ENCODE measurements around the gene MAP4K3.
"Not testable (repeated sequence)": the region's sequence is repeated elsewhere in the genome, so short reads cannot be mapped to it uniquely, and the experiment has no call there.

The MAP4K3 gene

DNA sequence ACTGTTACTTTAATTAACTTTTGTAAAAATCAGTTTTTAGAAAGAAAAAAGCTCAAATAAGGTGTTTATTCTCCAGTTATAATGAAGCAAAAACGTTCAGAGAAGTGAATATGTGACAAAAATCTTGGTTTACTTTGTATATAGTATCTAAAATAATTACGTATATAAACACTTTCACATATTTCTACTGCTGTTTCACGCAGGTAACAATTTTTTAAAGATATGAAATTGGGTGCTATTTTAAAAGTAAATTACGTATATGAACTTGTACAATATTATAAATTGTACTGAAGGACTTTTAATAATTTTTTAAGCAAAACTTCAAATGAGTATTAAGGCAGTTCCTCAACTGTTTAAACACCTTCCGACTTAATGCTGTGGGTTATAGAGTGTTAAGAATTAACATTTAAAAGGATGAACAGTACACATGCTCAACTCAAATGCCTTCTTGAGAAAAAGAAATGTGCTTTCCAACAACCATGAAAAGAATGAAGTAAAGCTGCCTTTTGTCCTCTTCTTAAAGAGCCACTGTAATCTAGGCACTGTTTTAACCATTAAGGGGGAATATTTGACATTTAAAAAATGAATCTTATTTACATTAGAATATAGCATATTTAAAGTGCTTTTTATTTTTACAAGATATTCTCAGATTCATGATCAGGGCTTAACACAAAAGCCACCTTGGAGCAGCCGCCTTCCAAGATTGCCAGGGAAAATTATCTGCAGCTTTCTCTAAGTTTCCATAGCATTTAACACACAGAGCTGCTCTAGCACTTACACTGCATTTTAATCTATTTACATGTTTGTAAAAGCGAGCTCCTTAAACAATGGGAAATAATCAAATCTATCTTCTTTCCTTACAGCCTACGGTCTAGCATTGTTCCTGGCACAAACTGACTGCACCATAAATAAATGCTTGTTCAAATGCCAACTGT, 136.8 kb downstream of the MAP4K3 start:
- no peak for DNase-seq

DNA sequence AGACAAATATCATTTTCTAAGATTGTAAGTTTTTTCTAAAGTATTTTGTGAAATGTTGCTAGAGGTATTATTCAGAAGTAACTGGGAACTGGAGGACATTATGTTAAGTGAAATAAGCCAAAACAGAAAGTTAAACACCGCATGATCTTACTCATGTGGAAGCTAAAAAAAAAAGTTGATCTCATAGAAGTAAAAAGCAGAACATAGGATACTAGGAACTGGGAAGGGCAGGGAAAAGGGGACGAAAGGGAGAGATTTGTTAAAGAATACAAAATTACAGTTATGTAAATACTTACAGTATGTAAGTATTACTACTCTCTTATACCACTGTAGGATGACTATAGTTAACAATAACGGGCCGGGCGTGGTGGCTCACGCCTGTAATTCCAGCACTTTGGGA, 146.7 kb downstream of the MAP4K3 start:
- no peak for DNase-seq

DNA sequence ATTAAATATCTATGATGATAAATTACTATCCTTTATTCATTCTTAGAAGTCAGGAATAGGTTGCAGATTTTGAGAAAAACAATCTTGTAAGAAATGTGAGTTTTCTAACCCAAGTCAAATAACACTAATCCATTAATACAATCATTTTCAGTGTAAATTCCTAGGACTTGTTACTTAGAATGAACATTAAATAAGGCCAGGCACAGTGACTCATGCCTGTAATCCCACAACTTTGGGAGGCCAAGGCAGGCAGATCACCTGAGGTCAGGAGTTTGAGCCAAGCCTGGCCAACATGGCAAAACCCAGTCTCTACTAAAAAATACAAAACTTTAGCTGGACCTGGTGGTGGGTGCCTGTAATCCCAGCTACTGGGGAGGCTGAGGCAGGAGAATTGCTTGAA, 147.5 kb downstream of the MAP4K3 start:
- no peak for DNase-seq

DNA sequence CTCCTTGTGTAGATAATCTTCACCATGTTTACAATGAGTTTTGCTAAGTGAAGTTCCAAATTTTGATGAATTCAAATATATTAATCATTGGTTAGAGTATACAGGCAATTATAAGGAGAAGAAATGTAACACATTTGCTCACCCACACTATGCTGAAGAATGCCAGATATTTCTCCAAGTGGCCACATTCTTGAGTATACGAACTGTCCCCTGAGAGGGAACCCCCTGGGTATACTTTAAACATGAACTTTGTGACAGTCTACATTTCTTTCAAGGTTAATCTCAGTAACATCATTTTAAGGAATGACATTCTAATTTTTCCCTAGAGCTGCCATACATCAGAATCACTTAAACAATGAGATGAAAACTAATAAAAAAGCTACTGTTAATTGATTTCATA, 153.5 kb downstream of the MAP4K3 start:
- no peak for DNase-seq

DNA sequence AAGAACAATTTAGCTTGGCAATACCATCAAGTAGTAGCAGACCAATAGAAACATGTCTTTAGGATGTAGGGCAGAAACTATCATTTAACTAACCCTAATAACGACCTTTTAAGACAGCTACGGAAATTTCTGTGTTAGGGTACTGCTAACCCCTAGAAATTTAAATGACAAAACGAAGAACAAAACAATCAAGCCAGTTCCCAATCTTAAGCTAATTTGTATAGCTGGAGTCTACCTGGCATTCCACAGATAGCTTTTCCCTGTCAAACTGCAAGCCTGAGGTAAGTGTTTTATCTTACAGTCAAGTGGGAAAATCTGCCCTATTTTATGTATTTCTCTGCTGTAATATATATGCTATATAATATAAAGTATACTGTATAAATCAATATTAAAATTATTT, 155.7 kb downstream of the MAP4K3 start:
- DNase-seq = no peak

DNA sequence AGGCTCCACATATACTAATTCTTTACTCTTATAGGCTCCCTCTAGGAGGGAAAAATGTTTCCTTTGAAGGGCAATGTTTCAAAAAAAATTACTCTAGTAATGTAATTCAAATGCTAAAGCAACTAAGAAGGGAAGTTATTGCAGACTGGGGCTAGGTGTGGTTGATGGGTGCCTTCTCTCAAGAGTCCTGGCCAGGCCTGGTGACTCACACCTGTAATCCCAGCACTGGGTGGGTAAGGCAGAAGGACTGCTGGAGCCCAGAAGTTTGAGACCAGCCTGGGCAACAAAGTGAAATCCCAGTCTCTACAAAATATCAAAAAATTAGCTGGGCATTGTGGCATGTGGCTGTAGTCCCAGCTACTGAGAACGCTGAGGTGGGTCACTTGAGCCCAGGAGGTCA, 162.1 kb downstream of the MAP4K3 start:
- DNase-seq = no peak

DNA sequence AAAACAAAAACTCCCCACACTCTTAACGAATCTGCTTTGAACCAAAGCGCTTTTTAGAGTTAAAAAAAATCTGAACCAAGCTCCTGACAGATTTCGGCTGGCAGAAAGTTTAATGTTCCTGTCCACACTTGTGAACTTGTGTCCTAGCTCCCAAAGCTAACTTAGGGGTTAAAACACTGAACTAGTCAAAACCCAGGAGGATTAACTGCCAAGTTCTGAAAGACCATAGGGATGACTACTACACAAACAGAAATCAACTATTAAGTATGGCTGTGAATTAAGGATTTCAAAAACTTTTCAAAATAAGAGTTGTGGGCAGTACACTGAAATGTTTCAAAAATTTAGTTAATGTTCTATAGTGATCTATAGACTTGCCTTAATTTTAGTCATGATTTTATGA, 167.1 kb downstream of the MAP4K3 start:
- DNase-seq = no peak

DNA sequence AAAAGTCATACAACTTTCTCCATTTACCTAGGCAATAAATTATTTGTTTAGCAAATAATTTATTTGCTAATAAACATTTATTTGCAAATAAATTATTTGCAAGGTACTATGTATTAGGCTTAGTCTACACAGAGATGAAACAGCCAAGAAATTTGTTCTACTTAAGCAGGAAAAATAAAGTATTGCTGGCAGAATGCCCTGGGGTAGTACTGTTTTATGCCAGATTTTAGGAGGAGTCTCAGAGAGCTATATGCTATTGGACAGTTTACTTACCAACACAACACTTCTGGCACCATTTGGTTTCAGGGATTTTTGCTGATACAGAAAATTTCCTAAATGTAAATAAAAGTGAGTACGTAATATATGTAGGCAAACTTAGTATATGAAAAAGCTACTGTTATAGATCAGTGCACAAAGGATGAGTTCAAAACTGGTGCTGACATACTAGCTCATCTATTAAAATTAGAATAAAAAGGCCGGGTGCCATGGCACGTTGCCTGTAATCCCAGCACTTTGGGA, 170.1 kb downstream of the MAP4K3 start:
- peak in 1 of 2 experiments; percentile 29 for DNase-seq

DNA sequence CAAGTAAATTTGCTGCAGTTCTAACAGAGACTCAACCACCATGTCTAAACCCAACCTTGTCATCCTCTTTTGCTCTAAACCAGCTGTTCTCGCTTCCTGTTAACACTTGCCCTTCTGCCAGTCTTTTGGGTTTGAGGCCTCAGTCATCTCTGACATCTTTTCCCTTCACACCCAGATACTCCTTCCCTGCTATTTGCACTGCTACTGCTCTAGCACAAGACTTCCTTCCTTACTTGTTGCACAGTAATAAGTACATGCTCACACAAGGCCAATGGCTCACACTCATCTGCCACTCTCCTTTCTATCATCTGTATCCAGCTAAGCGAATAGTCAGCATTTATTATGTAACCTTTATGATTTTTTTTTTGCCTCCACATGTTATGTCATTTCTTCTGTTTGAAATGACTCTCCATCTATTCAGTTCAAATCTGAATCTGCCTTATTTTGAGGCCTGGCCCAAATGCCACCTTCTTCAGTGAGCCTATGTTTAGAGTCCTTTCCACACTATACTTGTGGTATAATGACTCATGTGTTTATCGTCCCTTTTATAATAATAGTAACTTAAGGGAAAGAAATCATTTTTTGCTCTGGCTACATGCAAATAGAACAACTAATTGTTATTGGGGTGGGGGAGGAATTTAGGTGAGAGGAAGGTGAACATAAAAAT, 170.8 kb downstream of the MAP4K3 start:
- no peak for DNase-seq

DNA sequence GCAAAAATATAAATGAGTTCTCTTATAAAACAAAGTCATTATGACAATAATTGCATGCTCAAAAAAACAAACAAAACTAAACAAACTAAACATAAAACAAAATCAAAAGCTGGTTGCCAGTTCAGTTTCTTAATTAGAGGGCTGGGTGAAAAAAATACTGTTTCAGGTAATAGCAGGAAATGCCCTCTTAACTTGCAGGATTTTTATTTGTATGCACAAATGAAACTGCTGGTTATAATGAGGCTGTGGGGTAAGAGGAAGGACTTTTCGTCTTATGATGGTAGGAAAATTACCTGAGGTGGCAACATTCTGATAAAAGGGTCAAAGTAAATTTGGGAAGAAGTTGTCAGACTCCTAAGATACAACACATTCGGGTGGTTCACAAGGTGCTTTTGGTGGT, 171.8 kb downstream of the MAP4K3 start:
- no peak for DNase-seq

DNA sequence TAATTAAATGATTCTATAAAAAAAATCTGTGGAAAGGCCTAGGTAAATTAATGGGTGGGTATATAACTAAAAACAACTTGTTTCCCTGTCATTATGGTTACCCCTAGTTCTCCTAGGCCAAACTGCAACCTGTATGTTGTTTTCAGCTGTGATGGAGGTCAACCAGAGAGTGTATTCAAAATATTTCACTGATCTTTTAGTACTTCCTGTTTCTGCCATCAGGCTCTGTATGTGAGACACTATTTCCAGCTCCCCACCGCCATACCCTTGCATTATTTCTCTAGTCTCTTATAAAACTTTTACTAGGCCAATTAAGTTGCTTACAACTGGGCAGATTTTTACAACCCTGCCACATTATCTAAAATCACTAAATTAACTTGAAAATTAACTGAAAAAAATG, 172.4 kb downstream of the MAP4K3 start:
- no peak for DNase-seq

DNA sequence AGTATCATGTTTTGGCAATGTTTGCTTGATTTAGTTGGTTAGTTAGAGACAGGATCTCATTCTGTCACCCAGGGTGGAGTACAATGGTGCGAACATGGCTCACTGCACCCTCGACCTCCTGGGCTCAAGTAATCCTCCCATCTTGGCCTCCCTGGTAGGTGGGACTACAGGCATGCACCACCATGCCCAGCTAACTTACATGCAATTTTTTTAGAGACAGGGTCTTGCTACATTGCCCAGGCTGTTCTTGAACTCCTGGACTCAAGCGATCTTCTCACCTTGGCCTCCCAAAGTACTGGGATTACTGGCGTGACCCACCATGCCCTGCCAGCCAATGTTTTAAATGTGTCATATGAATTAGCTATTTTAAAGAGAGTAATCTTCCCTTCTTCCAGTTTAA, 177.0 kb downstream of the MAP4K3 start:
- no peak for DNase-seq

DNA sequence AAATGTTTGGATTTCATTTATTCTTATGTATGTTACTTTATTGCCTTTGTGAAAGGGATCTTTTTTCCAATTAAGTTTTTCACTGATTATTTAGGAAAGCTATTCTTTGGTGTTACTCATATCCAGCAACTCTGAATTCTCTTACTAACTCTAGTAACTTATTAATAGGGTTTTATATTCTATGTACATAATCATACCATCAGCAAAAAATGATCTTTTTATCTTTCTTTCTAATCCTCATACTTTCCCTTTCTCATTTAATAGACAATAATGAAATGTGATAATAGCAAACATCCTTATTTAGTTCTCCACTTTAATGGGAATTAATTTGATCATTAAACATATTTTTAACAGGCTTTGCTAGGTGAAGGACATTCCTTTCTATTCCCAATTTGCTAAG, 181.0 kb downstream of the MAP4K3 start:
- no peak for DNase-seq

DNA sequence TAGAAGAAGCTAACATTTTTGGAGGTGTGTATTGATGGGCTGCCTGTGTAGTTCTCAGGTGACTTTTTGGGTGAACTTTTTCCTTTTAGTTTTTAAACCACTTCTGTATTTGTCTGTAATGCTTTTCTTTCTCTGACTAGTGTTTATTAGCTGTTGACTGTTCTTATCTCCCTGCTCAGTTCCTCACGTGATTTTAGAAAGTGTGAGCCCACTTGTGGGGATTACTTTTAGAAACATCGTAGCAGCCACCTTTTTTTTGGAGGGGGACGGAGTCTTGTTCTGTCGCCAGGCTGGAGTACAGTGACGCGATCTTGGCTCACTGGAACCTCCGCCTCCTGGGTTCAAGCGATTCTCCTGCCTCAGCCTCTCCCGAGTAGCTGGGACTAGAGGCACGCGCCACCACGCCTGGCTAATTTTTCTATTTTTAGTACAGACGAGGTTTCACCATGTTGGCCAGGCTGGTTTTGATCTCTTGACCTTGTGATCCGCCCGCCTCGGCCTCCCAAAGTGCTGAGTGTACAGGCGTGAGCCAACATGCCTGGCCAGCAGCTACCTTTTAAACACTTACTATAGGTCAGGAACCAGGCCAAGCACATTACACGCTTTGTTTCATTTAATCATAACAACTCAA, 184.1 kb downstream of the MAP4K3 start:
- no peak for DNase-seq

DNA sequence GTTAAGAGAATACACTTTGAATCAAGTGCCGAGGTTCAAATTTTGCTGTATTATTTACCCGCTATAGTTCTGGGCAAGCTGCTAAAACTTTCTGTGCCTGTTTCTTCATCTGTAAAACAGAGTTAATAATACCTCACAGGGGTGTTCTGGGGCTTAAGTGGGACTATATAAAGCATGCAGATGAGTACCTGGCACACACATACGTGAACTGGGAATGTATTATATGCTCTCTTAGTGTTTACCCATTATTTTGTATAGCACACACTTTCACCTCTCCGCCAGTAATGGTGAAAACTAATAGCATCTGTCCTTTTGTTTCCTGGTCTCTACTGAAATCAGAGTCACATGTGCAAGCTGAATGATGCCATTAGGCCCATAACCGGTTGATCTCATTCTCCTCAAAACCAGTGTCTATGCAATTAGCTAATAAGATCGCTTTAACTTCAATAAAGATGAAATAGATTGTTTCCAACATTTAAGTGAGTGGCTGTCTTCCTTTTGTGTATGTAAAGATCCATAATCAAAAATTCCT, 189.5 kb downstream of the MAP4K3 start:
- DNase-seq = no peak

DNA sequence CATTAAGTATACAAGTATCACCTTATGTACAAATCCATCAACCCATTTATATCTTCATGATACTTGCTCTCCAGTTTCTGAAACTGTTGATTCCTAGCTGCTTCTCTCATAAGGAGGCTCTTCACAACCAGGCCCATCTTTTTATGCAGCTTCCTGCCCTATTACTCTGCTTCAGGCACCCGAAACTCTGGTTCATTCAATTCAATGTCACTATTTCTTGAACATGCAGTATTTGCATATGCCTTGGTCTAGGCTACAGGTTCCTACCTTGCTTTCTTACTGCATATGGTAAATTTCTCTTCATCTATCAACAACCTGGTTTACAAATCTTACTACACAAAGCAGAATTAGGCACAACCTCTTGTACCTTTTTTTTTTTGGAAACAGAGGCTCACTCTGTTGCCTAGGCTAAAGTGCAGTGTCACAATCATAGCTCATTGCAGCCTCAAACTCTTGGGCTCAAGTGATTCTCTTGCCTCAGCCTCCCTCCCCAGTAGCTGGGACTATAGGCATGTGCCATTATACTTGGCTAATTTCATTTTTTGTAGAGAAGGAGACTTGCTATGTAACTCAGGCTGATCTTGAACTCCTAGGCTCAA, 190.6 kb downstream of the MAP4K3 start:
- no peak for DNase-seq

DNA sequence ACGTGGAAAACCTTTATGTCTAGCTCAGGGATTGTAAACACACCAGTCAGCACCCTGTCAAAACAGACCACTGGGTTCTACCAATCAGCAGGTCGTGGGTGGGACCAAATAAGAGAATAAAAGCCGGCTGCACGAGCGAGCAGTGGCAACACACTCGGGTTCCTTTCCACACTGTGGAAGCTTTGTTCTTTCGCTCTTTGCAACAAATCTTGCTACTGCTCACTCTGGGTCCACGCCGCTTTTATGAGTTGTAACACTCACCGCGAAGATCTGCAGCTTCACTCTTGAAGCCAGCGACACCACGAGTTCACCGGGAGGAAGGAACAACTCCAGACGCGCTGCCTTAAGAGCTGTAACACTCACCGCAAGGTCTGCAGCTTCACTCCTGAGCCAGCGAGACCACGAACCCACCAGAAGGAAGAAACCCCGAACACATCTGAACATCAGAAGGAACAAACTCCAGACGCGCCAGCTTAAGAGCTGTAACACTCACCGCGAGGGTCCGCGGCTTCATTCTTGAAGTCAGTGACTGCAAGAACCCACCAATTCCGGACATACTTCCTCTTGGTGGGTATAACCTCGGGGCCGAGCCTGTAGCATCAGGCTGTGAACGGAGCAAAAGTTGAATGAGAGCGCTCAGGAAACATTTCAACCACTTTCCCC, 192.0 kb downstream of the MAP4K3 start:
- not testable (repeated sequence) for DNase-seq

DNA sequence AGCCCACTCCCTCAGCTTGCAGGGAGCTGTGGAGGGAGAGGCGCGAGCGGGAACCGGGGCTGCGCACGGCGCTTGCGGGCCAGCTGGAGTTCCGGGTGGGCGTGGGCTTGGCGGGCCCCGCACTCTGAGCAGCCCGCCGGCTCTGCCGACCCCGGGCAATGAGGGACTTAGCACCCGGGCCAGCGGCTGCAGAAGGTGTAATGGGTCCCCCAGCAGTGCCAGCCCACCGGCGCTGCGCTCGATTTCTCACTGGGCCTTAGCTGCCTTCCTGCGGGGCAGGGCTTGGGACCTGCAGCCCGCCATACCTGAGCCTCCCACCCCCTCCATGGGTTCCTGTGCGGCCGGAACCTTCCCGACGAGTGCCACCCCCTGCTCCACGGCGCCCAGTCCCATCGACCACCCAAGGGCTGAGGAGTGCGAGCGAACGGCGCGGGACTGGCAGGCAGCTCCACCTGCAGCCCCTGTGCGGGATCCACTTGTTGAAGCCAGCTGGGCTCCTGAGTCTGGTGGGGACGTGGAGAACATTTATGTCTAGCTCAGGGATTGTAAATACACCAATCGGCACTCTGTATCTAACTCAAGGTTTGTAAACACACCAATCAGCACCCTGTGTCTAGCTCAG, 192.7 kb downstream of the MAP4K3 start:
- DNase-seq = not testable (repeated sequence)

DNA sequence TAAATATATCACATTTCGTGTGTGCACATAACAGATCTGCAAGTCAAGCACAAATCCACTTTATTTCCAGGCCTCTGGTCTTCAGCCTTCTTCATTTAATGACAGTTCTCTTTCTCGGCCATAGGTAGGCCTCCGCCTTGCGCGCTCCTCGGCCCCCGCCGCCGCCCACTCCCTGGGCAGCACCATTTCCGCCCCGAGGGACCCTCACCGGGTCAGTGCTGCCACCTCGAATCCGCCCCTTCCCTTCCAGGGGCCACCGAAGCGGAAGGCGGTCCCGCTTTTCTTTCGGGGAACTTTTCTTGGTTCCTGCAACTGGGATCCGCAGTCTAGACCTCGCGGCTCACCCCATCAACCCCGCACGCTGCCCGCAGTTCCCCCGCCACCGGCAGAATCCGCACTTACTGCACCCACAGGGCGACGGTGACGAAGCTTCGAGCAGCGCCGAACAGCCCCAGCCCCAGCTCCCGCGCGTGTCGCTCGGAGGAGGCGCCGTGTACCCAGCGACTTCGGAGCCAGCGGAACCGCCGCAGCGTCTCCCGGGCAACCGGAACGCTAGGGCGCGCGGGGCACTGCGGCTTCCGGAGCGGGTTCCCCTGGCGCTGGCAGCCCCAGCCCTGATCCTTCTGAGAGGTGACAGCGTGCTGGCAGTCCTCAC, 193.5 kb downstream of the MAP4K3 start, which contains the start of gene CDKL4:
CDKL4 (minus strand) TSS at position 502 of the 655 bp plus-strand sequence.
- DNase-seq = peak in 1 of 2 experiments; percentile 3

DNA sequence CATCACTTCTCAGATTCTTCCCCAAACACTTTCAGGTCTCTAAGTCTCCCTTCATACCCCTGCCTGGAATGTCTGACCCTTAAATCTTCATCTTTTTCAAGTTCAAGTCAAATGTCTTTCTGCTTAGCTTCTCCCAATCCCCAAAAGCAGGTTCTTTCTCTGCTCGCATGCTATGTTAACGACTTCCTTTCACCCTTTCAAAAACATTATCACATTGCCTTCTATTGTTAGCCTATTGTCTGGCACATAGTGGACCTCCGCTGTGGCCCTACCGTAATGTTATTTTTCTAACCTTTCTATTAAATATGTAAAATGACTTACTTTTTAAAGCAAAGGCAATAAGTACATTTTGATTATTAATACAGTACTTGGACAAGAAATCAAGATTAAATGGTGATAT, 195.5 kb downstream of the MAP4K3 start:
- DNase-seq = no peak

DNA sequence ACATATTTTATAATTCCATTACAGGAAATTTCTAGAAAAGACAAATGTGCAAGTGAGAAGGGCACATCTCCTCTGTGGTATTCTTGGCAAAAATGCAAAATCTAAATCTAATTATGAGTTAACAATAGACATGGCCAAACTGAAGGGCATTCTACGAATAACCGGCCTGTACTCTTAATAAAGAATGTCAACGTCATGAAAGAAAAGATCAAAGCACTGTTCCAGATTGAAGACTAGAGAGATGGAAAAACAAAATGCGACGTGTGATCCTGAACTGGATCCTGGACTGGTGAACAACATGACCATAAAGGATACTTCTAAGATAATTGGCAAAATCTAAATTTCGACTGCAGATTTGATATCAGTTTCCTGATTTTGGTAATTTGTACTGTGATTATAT, 196.3 kb downstream of the MAP4K3 start:
- no peak for DNase-seq

Measured in NCI-H446 (cell line).